Measurements from ENCODE around the gene DHRS3.

Gene DHRS3

GRCh38 chr1:12584900-12585525 is 33.0 kb downstream of the DHRS3 start:
- Histone ChIP-seq H3K27ac (ENCODE audit: low read depth, low read length) (peak overlapping the region; percentile 76), H3K9me3 (ENCODE audit: control insufficient read depth in 5 of 5, low read length in 5 of 5) (no peaks in the 10 kb centered on the region), H3K36me3 (ENCODE audit: control insufficient read depth in 5 of 5, insufficient read depth in 5 of 5, low read length in 5 of 5) (peaks cover 3 to 64% (median 41%) of the 10 kb centered on the region in 5 donors), H3K4me3 (ENCODE audit: low read depth in 1 of 5, low read length in 5 of 5) (no peak overlapping the region), H3K9ac (ENCODE audit: low read length in 5 of 5) (no peak overlapping the region), H3K27me3 (ENCODE audit: control insufficient read depth in 5 of 5, insufficient read depth in 4 of 5, low read length in 5 of 5) (no peaks in the 10 kb centered on the region), H3K4me1 (ENCODE audit: control insufficient read depth in 5 of 5, insufficient read depth in 5 of 5, low read length in 5 of 5) (peaks cover 9 to 44% (median 37%) of the 10 kb centered on the region in 5 donors)

GRCh38 chr1:12583484-12583883 is 34.5 kb downstream of the DHRS3 start:
- H3K36me3 ChIP-seq (ENCODE audit: control insufficient read depth in 5 of 5, insufficient read depth in 5 of 5, low read length in 5 of 5): peaks cover 3 to 75% (median 49%) of the 10 kb centered on the region in 5 donors
- no peak overlapping the region for H3K9ac ChIP-seq (ENCODE audit: low read length in 5 of 5)
- H3K27me3 ChIP-seq (ENCODE audit: control insufficient read depth in 5 of 5, insufficient read depth in 4 of 5, low read length in 5 of 5): no peaks in the 10 kb centered on the region
- H3K4me3 ChIP-seq (ENCODE audit: low read depth in 1 of 5, low read length in 5 of 5): no peak overlapping the region
- H3K27ac ChIP-seq (ENCODE audit: low read depth, low read length): no peak overlapping the region
- H3K9me3 ChIP-seq (ENCODE audit: control insufficient read depth in 5 of 5, low read length in 5 of 5): no peaks in the 10 kb centered on the region
- H3K4me1 ChIP-seq (ENCODE audit: control insufficient read depth in 5 of 5, insufficient read depth in 5 of 5, low read length in 5 of 5): peaks cover 10 to 38% (median 34%) of the 10 kb centered on the region in 5 donors

- Histone ChIP-seq H3K36me3 (ENCODE audit: control insufficient read depth in 5 of 5, insufficient read depth in 5 of 5, low read length in 5 of 5) (peaks cover 3 to 79% (median 53%) of the 10 kb centered on the region in 5 donors), H3K4me3 (ENCODE audit: low read depth in 1 of 5, low read length in 5 of 5) (no peak overlapping the region), H3K27ac (ENCODE audit: low read depth, low read length) (peak overlapping the region; percentile 87), H3K9ac (ENCODE audit: low read length in 5 of 5) (no peak overlapping the region), H3K27me3 (ENCODE audit: control insufficient read depth in 5 of 5, insufficient read depth in 4 of 5, low read length in 5 of 5) (no peaks in the 10 kb centered on the region), H3K9me3 (ENCODE audit: control insufficient read depth in 5 of 5, low read length in 5 of 5) (no peaks in the 10 kb centered on the region), H3K4me1 (ENCODE audit: control insufficient read depth in 5 of 5, insufficient read depth in 5 of 5, low read length in 5 of 5) (peaks cover 4 to 30% (median 29%) of the 10 kb centered on the region in 5 donors)
These were observed 35.4 kb downstream of the DHRS3 start for GRCh38 chr1:12582649-12583048.

GRCh38 chr1:12581179-12581578 is 36.8 kb downstream of the DHRS3 start:
- Histone ChIP-seq H3K27ac (ENCODE audit: low read depth, low read length) (peak overlapping the region; percentile 87), H3K36me3 (ENCODE audit: control insufficient read depth in 5 of 5, insufficient read depth in 5 of 5, low read length in 5 of 5) (peaks cover 5 to 85% (median 64%) of the 10 kb centered on the region in 5 donors), H3K9ac (ENCODE audit: low read length in 5 of 5) (peak overlapping the region in 1 of 5 donors; percentile 63), H3K27me3 (ENCODE audit: control insufficient read depth in 5 of 5, insufficient read depth in 4 of 5, low read length in 5 of 5) (no peaks in the 10 kb centered on the region), H3K4me1 (ENCODE audit: control insufficient read depth in 5 of 5, insufficient read depth in 5 of 5, low read length in 5 of 5) (peaks cover under 1 to 23% (median 22%) of the 10 kb centered on the region in 5 donors), H3K4me3 (ENCODE audit: low read depth in 1 of 5, low read length in 5 of 5) (no peak overlapping the region), H3K9me3 (ENCODE audit: control insufficient read depth in 5 of 5, low read length in 5 of 5) (no peaks in the 10 kb centered on the region)

- peak overlapping the region in 4 of 5 donors; percentile 16 to 38 (median 24) for H3K9ac ChIP-seq (ENCODE audit: low read length in 5 of 5)
- H3K4me3 ChIP-seq (ENCODE audit: low read depth in 1 of 5, low read length in 5 of 5): no peak overlapping the region
- H3K27ac ChIP-seq (ENCODE audit: low read depth, low read length): peak overlapping the region; percentile 87
- peaks cover 5 to 82% (median 67%) of the 10 kb centered on the region in 5 donors for H3K36me3 ChIP-seq (ENCODE audit: control insufficient read depth in 5 of 5, insufficient read depth in 5 of 5, low read length in 5 of 5)
- no peaks in the 10 kb centered on the region for H3K9me3 ChIP-seq (ENCODE audit: control insufficient read depth in 5 of 5, low read length in 5 of 5)
- H3K4me1 ChIP-seq (ENCODE audit: control insufficient read depth in 5 of 5, insufficient read depth in 5 of 5, low read length in 5 of 5): peaks cover 0 to 19% (median 13%) of the 10 kb centered on the region in 5 donors
- H3K27me3 ChIP-seq (ENCODE audit: control insufficient read depth in 5 of 5, insufficient read depth in 4 of 5, low read length in 5 of 5): no peaks in the 10 kb centered on the region
These were observed 37.7 kb downstream of the DHRS3 start for GRCh38 chr1:12580054-12580887.

- no peaks in the 10 kb centered on the region for H3K27me3 ChIP-seq (ENCODE audit: control insufficient read depth in 5 of 5, insufficient read depth in 4 of 5, low read length in 5 of 5)
- no peak overlapping the region for H3K9ac ChIP-seq (ENCODE audit: low read length in 5 of 5)
- peaks cover 5 to 80% (median 64%) of the 10 kb centered on the region in 5 donors for H3K36me3 ChIP-seq (ENCODE audit: control insufficient read depth in 5 of 5, insufficient read depth in 5 of 5, low read length in 5 of 5)
- no peaks in the 10 kb centered on the region for H3K9me3 ChIP-seq (ENCODE audit: control insufficient read depth in 5 of 5, low read length in 5 of 5)
- H3K4me1 ChIP-seq (ENCODE audit: control insufficient read depth in 5 of 5, insufficient read depth in 5 of 5, low read length in 5 of 5): peaks cover 0 to 19% (median 13%) of the 10 kb centered on the region in 5 donors
- H3K27ac ChIP-seq (ENCODE audit: low read depth, low read length): peak overlapping the region; percentile 87
- H3K4me3 ChIP-seq (ENCODE audit: low read depth in 1 of 5, low read length in 5 of 5): no peak overlapping the region
These were observed 39.1 kb downstream of the DHRS3 start for GRCh38 chr1:12578860-12579422.

GRCh38 chr1:12577020-12577419 is 41.0 kb downstream of the DHRS3 start:
- no peaks in the 10 kb centered on the region for H3K9me3 ChIP-seq (ENCODE audit: control insufficient read depth in 5 of 5, low read length in 5 of 5)
- H3K9ac ChIP-seq (ENCODE audit: low read length in 5 of 5): no peak overlapping the region
- no peak overlapping the region for H3K4me3 ChIP-seq (ENCODE audit: low read depth in 1 of 5, low read length in 5 of 5)
- H3K4me1 ChIP-seq (ENCODE audit: control insufficient read depth in 5 of 5, insufficient read depth in 5 of 5, low read length in 5 of 5): peaks cover 9 to 33% (median 26%) of the 10 kb centered on the region in 5 donors
- peaks cover 5 to 89% (median 80%) of the 10 kb centered on the region in 5 donors for H3K36me3 ChIP-seq (ENCODE audit: control insufficient read depth in 5 of 5, insufficient read depth in 5 of 5, low read length in 5 of 5)
- H3K27ac ChIP-seq (ENCODE audit: low read depth, low read length): no peak overlapping the region
- no peaks in the 10 kb centered on the region for H3K27me3 ChIP-seq (ENCODE audit: control insufficient read depth in 5 of 5, insufficient read depth in 4 of 5, low read length in 5 of 5)

GRCh38 chr1:12574757-12575139 is 43.3 kb downstream of the DHRS3 start:
- no peaks in the 10 kb centered on the region for H3K27me3 ChIP-seq (ENCODE audit: control insufficient read depth in 5 of 5, insufficient read depth in 4 of 5, low read length in 5 of 5)
- peaks cover 2 to 90% (median 85%) of the 10 kb centered on the region in 5 donors for H3K36me3 ChIP-seq (ENCODE audit: control insufficient read depth in 5 of 5, insufficient read depth in 5 of 5, low read length in 5 of 5)
- H3K9me3 ChIP-seq (ENCODE audit: control insufficient read depth in 5 of 5, low read length in 5 of 5): no peaks in the 10 kb centered on the region
- peak overlapping the region; percentile 80 for H3K27ac ChIP-seq (ENCODE audit: low read depth, low read length)
- H3K4me3 ChIP-seq (ENCODE audit: low read depth in 1 of 5, low read length in 5 of 5): no peak overlapping the region
- H3K4me1 ChIP-seq (ENCODE audit: control insufficient read depth in 5 of 5, insufficient read depth in 5 of 5, low read length in 5 of 5): peaks cover 6 to 17% (median 12%) of the 10 kb centered on the region in 5 donors
- H3K9ac ChIP-seq (ENCODE audit: low read length in 5 of 5): no peak overlapping the region

GRCh38 chr1:12573015-12573825 is 44.8 kb downstream of the DHRS3 start:
- Histone ChIP-seq H3K9me3 (ENCODE audit: control insufficient read depth in 5 of 5, low read length in 5 of 5) (no peaks in the 10 kb centered on the region), H3K27me3 (ENCODE audit: control insufficient read depth in 5 of 5, insufficient read depth in 4 of 5, low read length in 5 of 5) (no peaks in the 10 kb centered on the region), H3K27ac (ENCODE audit: low read depth, low read length) (peak overlapping the region; percentile 80), H3K9ac (ENCODE audit: low read length in 5 of 5) (peak overlapping the region in 1 of 5 donors; percentile 9), H3K4me3 (ENCODE audit: low read depth in 1 of 5, low read length in 5 of 5) (peak overlapping the region in 1 of 5 donors; percentile 7), H3K4me1 (ENCODE audit: control insufficient read depth in 5 of 5, insufficient read depth in 5 of 5, low read length in 5 of 5) (peaks cover 6 to 16% (median 12%) of the 10 kb centered on the region in 5 donors), H3K36me3 (ENCODE audit: control insufficient read depth in 5 of 5, insufficient read depth in 5 of 5, low read length in 5 of 5) (peaks cover 2 to 83% (median 81%) of the 10 kb centered on the region in 5 donors)

Measured in subcutaneous abdominal adipose tissue (tissue), 5 donors.